KMS-11 (cell line): ENCODE results near the gene DNMT3A.
A peak's percentile ranks its signal among the peaks of the same experiment; 100 is the strongest.

Experiments used
- H2AFZ ChIP-seq: fragments of 200-600 bp; sonication (generic); 2 replicates; pipeline ENCODE4 v1.6.1; 2016; ENCODE audit warnings: antibody characterized with exemption, mixed run types, low read depth
- H3K27ac ChIP-seq: fragments of 200-600 bp; sonication (generic); 2 replicates; pipeline ENCODE4 v1.6.1; 2016; ENCODE audit warnings: mild to moderate bottlenecking, mixed run types
- H3K27me3 ChIP-seq: fragments of 200-600 bp; sonication (generic); 2 replicates; pipeline ENCODE4 v1.6.1; 2017; ENCODE audit warnings: mild to moderate bottlenecking, low read depth, mixed run types, moderate library complexity; ENCODE audit not compliant: insufficient read depth
- H3K36me3 ChIP-seq: fragments of 200-600 bp; sonication (generic); 2 replicates; pipeline ENCODE4 v1.6.1; 2017; ENCODE audit warnings: mild to moderate bottlenecking, mixed run types; ENCODE audit not compliant: insufficient read depth
- H3K4me1 ChIP-seq: fragments of 200-600 bp; sonication (generic); 2 replicates; pipeline ENCODE4 v1.6.1; 2016; ENCODE audit warnings: mild to moderate bottlenecking, low read depth, mixed run types; ENCODE audit not compliant: poor library complexity, severe bottlenecking
- H3K4me2 ChIP-seq: fragments of 200-600 bp; sonication (generic); 2 replicates; pipeline ENCODE4 v1.7.0; 2016; ENCODE audit warnings: mild to moderate bottlenecking, mixed run types
- H3K4me3 ChIP-seq: fragments of 200-600 bp; sonication (generic); IDR thresholded peaks from 2 replicates; pipeline ENCODE4 v1.6.1; 2017; ENCODE audit warnings: low read depth, low read length, mixed read lengths; ENCODE audit not compliant: insufficient read depth
- H3K79me2 ChIP-seq: fragments of 200-600 bp; sonication (generic); 2 replicates; pipeline ENCODE4 v1.6.1; 2016; ENCODE audit warnings: low read depth, mixed run types; ENCODE audit not compliant: insufficient read depth
- H3K9ac ChIP-seq: fragments of 200-600 bp; sonication (generic); 2 replicates; pipeline ENCODE4 v1.6.1; 2016; ENCODE audit warnings: mild to moderate bottlenecking, mixed run types
- H4K20me1 ChIP-seq: fragments of 200-600 bp; sonication (generic); 2 replicates; pipeline ENCODE4 v1.6.1; 2016; ENCODE audit warnings: mild to moderate bottlenecking, mixed run types; ENCODE audit not compliant: insufficient read depth
- CTCF ChIP-seq: fragments of 200-600 bp; sonication (generic); conservative IDR thresholded peaks from 2 replicates; pipeline ENCODE4 v1.6.1; 2017; ENCODE audit warnings: low read depth, mild to moderate bottlenecking, antibody characterized with exemption, low read length, moderate library complexity, mixed read lengths

Gene DNMT3A

GRCh38 chr2:25298776-25299431 lies 42.8 kb downstream of the DNMT3A start:
- H4K20me1 ChIP-seq = no peaks in the 10 kb centered on the region
- H3K27me3 ChIP-seq = 0 out of 2 replicates have a peak, but pooled peaks cover 7% of the 10 kb centered on the region
- H3K4me3 ChIP-seq = no peak overlapping the region
- H3K4me1 ChIP-seq = peaks cover 50% of the 10 kb centered on the region
- H3K36me3 ChIP-seq = no peaks in the 10 kb centered on the region
- no peak overlapping the region for H2AFZ ChIP-seq
- H3K27ac ChIP-seq = no peak overlapping the region
- no peak overlapping the region for H3K4me2 ChIP-seq
- H3K79me2 ChIP-seq = no peaks in the 10 kb centered on the region
- no peak overlapping the region for H3K9ac ChIP-seq
- no peak for TF ChIP-seq CTCF

- Histone ChIP-seq H3K9ac (no peak overlapping the region), H4K20me1 (no peaks in the 10 kb centered on the region), H3K27ac (no peak overlapping the region), H3K4me2 (no peak overlapping the region), H3K36me3 (no peaks in the 10 kb centered on the region), H3K79me2 (no peaks in the 10 kb centered on the region), H3K27me3 (0 out of 2 replicates have a peak, but pooled peaks cover 3% of the 10 kb centered on the region), H3K4me1 (peaks cover 51% of the 10 kb centered on the region), H2AFZ (no peak overlapping the region), H3K4me3 (no peak overlapping the region)
- TF ChIP-seq CTCF = no peak
Observed at GRCh38 chr2:25297738-25298137, 44.0 kb downstream of the DNMT3A start.

GRCh38 chr2:25295621-25296020 lies 46.1 kb downstream of the DNMT3A start:
- Histone ChIP-seq H3K4me2 (peak overlapping the region; percentile 89), H3K27ac (peak overlapping the region; percentile 50; the same call in 1 of the 2 replicates)

GRCh38 chr2:25294573-25295462 lies 46.9 kb downstream of the DNMT3A start:
- H4K20me1 ChIP-seq = no peaks in the 10 kb centered on the region
- no peaks in the 10 kb centered on the region for H3K27me3 ChIP-seq
- H3K36me3 ChIP-seq = no peaks in the 10 kb centered on the region
- H3K4me3 ChIP-seq = no peak overlapping the region
- H3K4me2 ChIP-seq = peak overlapping the region; percentile 89
- H3K4me1 ChIP-seq = peaks cover 26% of the 10 kb centered on the region
- H3K27ac ChIP-seq = peak overlapping the region; percentile 50
- no peak for TF ChIP-seq CTCF
- H3K9ac ChIP-seq = peak overlapping the region; percentile 41; the same call in 1 of the 2 replicates
- peak overlapping the region; percentile 82 for H2AFZ ChIP-seq
- H3K79me2 ChIP-seq = no peaks in the 10 kb centered on the region

More at GRCh38 chr2:25295621-25296020, 46.1 kb downstream of the DNMT3A start:
- Histone ChIP-seq H3K4me3 (no peak overlapping the region), H2AFZ (peak overlapping the region; percentile 82), H3K27me3 (no peaks in the 10 kb centered on the region), H3K4me1 (peaks cover 30% of the 10 kb centered on the region), H3K9ac (peak overlapping the region; percentile 41; the same call in 1 of the 2 replicates), H4K20me1 (no peaks in the 10 kb centered on the region), H3K36me3 (no peaks in the 10 kb centered on the region), H3K79me2 (no peaks in the 10 kb centered on the region)
- no peak for TF ChIP-seq CTCF
